GM18502 (cell line): ENCODE results near the gene UBTD1.

Experiments
- ATAC-seq: cut with Tn5 transposase; IDR thresholded peaks from one replicate; pipeline ENCODE4 v1.9.1; 2021; ENCODE audit warnings: mild to moderate bottlenecking; ENCODE audit not compliant: unreplicated experiment, poor library complexity

UBTD1 gene

GRCh38 chr10:97533888-97534287, 35.2 kb downstream of the UBTD1 start:
- no peak for ATAC-seq

GRCh38 chr10:97534746-97535367, 36.1 kb downstream of the UBTD1 start:
- no peak for ATAC-seq

- no peak for ATAC-seq
These were observed 38.6 kb downstream of the UBTD1 start for GRCh38 chr10:97537186-97537869.

GRCh38 chr10:97538411-97538810, 39.7 kb downstream of the UBTD1 start:
- no peak for ATAC-seq

- ATAC-seq, result no peak
These were observed 40.1 kb downstream of the UBTD1 start for GRCh38 chr10:97538839-97539238.

GRCh38 chr10:97539523-97540200, 40.9 kb downstream of the UBTD1 start:
- no peak for ATAC-seq

GRCh38 chr10:97540669-97541500, 42.2 kb downstream of the UBTD1 start:
- ATAC-seq, result no peak

GRCh38 chr10:97542169-97543024, 43.7 kb downstream of the UBTD1 start:
- ATAC-seq, result no peak

- no peak for ATAC-seq
These were observed 44.4 kb downstream of the UBTD1 start for GRCh38 chr10:97543025-97543546.

- ATAC-seq, result no peak
These were observed 47.9 kb downstream of the UBTD1 start for GRCh38 chr10:97546456-97547270.

- no peak for ATAC-seq
These were observed 48.5 kb downstream of the UBTD1 start for GRCh38 chr10:97547271-97547600.

GRCh38 chr10:97547962-97548361, 49.2 kb downstream of the UBTD1 start:
- ATAC-seq, result no peak

- no peak for ATAC-seq
These were observed 50.2 kb downstream of the UBTD1 start for GRCh38 chr10:97548828-97549455.

GRCh38 chr10:97549587-97550322, 51.0 kb downstream of the UBTD1 start:
- ATAC-seq, result no peak

- ATAC-seq, result no peak
These were observed 51.8 kb downstream of the UBTD1 start for GRCh38 chr10:97550336-97551149.

- ATAC-seq, result no peak
These were observed 52.5 kb downstream of the UBTD1 start for GRCh38 chr10:97551271-97551670.

- no peak for ATAC-seq
These were observed 54.9 kb downstream of the UBTD1 start for GRCh38 chr10:97553575-97554031.
